ENCODE data around the gene GABPB2.

GRCh38 chr1:151165738-151166504 is 95.4 kb downstream of the GABPB2 start, which contains the start of the genes LYSMD1 and SCNM1:
- peak in 5 of 6 experiments; percentile 23 to 62 (median 51) for TF ChIP-seq CTCF (IDR thresholded peaks at IDR 0.05)
- peak; percentile 99 to 100 for TF ChIP-seq POLR2AphosphoS5 (IDR thresholded peaks at IDR 0.05)
- peak in 2 of 4 donors; percentile 87 to 92 for TF ChIP-seq EP300 (IDR thresholded peaks at IDR 0.05)
- peak in 3 of 4 donors; percentile 39 to 79 (median 58) for TF ChIP-seq POLR2A (IDR thresholded peaks at IDR 0.05)

Measured in upper lobe of left lung (tissue), 4 donors.